Epithelial cell of umbilical artery (primary cell): ENCODE data around the gene LCK. TPM values are rescaled to one million over a fixed set of nuclear protein-coding genes. Genes with fewer than 3 reads are reported as not detected.

ENCODE experiments used
- total RNA-seq: library from RNA; depleted of rRNA; stranded (reverse); fragments of >200 nt; gene quantifications from 2 replicates; pipeline ENCODE4 v1.2.3, GENCODE V29; 2014

Gene LCK
- 0.32 TPM in 1 of 2 replicates, not detected in the other for total RNA-seq

GRCh38 chr1:32250893-32251716 is at the start of gene LCK:
TSS of gene LCK (plus strand) at chr1:32251265. CDS start at chr1:32274330, 23,065 bp downstream.

GRCh38 chr1:32205401-32206370 is 45.4 kb upstream of the LCK start, which contains the start of gene IQCC:
TSS of gene IQCC (plus strand) at chr1:32205671. CDS start at chr1:32205682, 11 bp downstream.

GRCh38 chr1:32208891-32209328 is 42.2 kb upstream of the LCK start, which contains the start of gene DCDC2B:
TSS of gene DCDC2B (plus strand) at chr1:32209089. CDS start at chr1:32209094, 5 bp downstream.

GRCh38 chr1:32221980-32222755 is 28.9 kb upstream of the LCK start, which contains the start of the genes EIF3I and TMEM234:
TSS of gene EIF3I (plus strand) at chr1:32222407. CDS start at chr1:32222442, 35 bp downstream.
TSS of gene TMEM234 (minus strand) at chr1:32222353. CDS start at chr1:32222322, 31 bp downstream.

GRCh38 chr1:32246888-32247273 is 4.2 kb upstream of the LCK start, which contains the start of gene FAM167B:
TSS of gene FAM167B (plus strand) at chr1:32247222. CDS start at chr1:32247422, 200 bp downstream.

GRCh38 chr1:32291708-32292538 is 40.9 kb downstream of the LCK start, which contains the start of gene HDAC1:
TSS of gene HDAC1 (plus strand) at chr1:32292083. CDS start at chr1:32292170, 87 bp downstream.

Other genes starting within 250 kb of the LCK start
- gene KHDRBS1, start 237.4 kb upstream of the LCK start, total RNA-seq = 68.2 and 71.4 TPM in 2 replicates
- 8.4 and 9.1 TPM in 2 replicates for gene TMEM39B, start 178.3 kb upstream of the LCK start, total RNA-seq
- 30.2 and 38.0 TPM in 2 replicates for gene KPNA6, start 143.2 kb upstream of the LCK start, total RNA-seq
- 60.7 and 83.4 TPM in 2 replicates for gene TXLNA, start 71.6 kb upstream of the LCK start, total RNA-seq
- 16.7 and 25.3 TPM in 2 replicates for gene CCDC28B, start 50.7 kb upstream of the LCK start, total RNA-seq
- gene IQCC, start 45.6 kb upstream of the LCK start, total RNA-seq = 1.3 and 2.0 TPM in 2 replicates
- not detected in 2 replicates for gene DCDC2B, start 42.2 kb upstream of the LCK start, total RNA-seq
- 9.1 and 11.1 TPM in 2 replicates for gene TMEM234, start 28.9 kb upstream of the LCK start, total RNA-seq
- 393 and 395 TPM in 2 replicates for gene EIF3I, start 28.9 kb upstream of the LCK start, total RNA-seq
- 0.97 and 3.6 TPM in 2 replicates for gene FAM167B, start 4.0 kb upstream of the LCK start, total RNA-seq
- gene HDAC1, start 40.8 kb downstream of the LCK start, total RNA-seq = 89.6 and 124 TPM in 2 replicates
- gene MARCKSL1, start 85.0 kb downstream of the LCK start, total RNA-seq = 56.1 and 67.2 TPM in 2 replicates
- 0.32 and 0.61 TPM in 2 replicates for gene FAM229A, start 111.2 kb downstream of the LCK start, total RNA-seq
- not detected in 2 replicates for gene TSSK3, start 111.3 kb downstream of the LCK start, total RNA-seq
- gene BSDC1, start 143.2 kb downstream of the LCK start, total RNA-seq = 46.1 and 63.7 TPM in 2 replicates
- under 0.01 TPM in 1 of 2 replicates, not detected in the other for gene ZBTB8B, start 213.8 kb downstream of the LCK start, total RNA-seq